ENCODE measurements around the gene GMDS. TPM values are rescaled to one million over a fixed set of nuclear protein-coding genes. Genes with fewer than 3 reads are reported as not detected.

The GMDS gene
- total and polyA plus RNA-seq, 2 experiments from 2014 or later, result 30.1 to 36.5 TPM

GRCh38 chr6:1949538-1949937, 295.9 kb downstream of the GMDS start:
- DNase-seq (ENCODE audit: low spot score), result no peak
- H3K36me3 Mint-ChIP-seq (ENCODE audit: low read depth), result no peaks in the 10 kb centered on the region
- Histone ChIP-seq H4K20me1 (replicated peaks; ENCODE audit: insufficient read depth) (no peaks in the 10 kb centered on the region), H3K9me2 (ENCODE audit: insufficient read depth) (no peaks in the 10 kb centered on the region), H3K79me2 (replicated peaks; ENCODE audit: insufficient read depth) (no peaks in the 10 kb centered on the region), H3K4me1 (ENCODE audit: insufficient read depth) (no peaks in the 10 kb centered on the region; the same call in 1 of the 2 replicates), H3K4me2 (no peak overlapping the region), H3F3A (replicated peaks; ENCODE audit: low read depth) (no peaks in the 10 kb centered on the region), H3K27me3 (ENCODE audit: insufficient read depth) (no peaks in the 10 kb centered on the region), H3K36me3 (ENCODE audit: insufficient read depth) (no peaks in the 10 kb centered on the region), H3K27ac (ENCODE audit: low read depth) (no peak overlapping the region), H3K4me3 (no peak overlapping the region), H2AFZ (no peak overlapping the region)
- peaks cover 18% of the 10 kb centered on the region for H3K4me1 Mint-ChIP-seq
- no peak overlapping the region for H3K27ac Mint-ChIP-seq
- peaks cover 1% of the 10 kb centered on the region for H3K27me3 Mint-ChIP-seq (ENCODE audit: insufficient read depth, low read depth, poor library complexity)
- no peak for ATAC-seq
- no peaks in the 10 kb centered on the region for H3K9me3 Mint-ChIP-seq
- H3K4me3 Mint-ChIP-seq, result no peak overlapping the region
- TF ChIP-seq EZH2phosphoT487 (IDR thresholded peaks at IDR 0.05; ENCODE audit: unreplicated experiment), result no peak
- TF ChIP-seq, protein P1, sequence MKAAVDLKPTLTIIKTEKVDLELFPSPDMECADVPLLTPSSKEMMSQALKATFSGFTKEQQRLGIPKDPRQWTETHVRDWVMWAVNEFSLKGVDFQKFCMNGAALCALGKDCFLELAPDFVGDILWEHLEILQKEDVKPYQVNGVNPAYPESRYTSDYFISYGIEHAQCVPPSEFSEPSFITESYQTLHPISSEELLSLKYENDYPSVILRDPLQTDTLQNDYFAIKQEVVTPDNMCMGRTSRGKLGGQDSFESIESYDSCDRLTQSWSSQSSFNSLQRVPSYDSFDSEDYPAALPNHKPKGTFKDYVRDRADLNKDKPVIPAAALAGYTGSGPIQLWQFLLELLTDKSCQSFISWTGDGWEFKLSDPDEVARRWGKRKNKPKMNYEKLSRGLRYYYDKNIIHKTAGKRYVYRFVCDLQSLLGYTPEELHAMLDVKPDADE (IDR thresholded peaks at IDR 0.05), result no peak
- TF ChIP-seq ZNF114 (CRISPR knock-in tag; IDR thresholded peaks at IDR 0.05), result no peak
- TF ChIP-seq, protein P2, sequence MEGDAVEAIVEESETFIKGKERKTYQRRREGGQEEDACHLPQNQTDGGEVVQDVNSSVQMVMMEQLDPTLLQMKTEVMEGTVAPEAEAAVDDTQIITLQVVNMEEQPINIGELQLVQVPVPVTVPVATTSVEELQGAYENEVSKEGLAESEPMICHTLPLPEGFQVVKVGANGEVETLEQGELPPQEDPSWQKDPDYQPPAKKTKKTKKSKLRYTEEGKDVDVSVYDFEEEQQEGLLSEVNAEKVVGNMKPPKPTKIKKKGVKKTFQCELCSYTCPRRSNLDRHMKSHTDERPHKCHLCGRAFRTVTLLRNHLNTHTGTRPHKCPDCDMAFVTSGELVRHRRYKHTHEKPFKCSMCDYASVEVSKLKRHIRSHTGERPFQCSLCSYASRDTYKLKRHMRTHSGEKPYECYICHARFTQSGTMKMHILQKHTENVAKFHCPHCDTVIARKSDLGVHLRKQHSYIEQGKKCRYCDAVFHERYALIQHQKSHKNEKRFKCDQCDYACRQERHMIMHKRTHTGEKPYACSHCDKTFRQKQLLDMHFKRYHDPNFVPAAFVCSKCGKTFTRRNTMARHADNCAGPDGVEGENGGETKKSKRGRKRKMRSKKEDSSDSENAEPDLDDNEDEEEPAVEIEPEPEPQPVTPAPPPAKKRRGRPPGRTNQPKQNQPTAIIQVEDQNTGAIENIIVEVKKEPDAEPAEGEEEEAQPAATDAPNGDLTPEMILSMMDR (conservative IDR thresholded peaks at IDR 0.05; ENCODE audit: low read depth in 2 of 2), result no peak
- TF ChIP-seq ZNF331 (CRISPR knock-in tag; IDR thresholded peaks at IDR 0.05; ENCODE audit: low read depth), result no peak
- no peak for TF ChIP-seq REST (IDR thresholded peaks at IDR 0.05; ENCODE audit: unreplicated experiment)
- no peak for TF ChIP-seq EZH2 (IDR thresholded peaks at IDR 0.05; ENCODE audit: low read depth, unreplicated experiment)
- no peak for TF ChIP-seq POLR2AphosphoS5 (IDR thresholded peaks at IDR 0.05; ENCODE audit: low read depth)
- TF ChIP-seq STAT1 (IDR thresholded peaks at IDR 0.05; ENCODE audit: unreplicated experiment), result no peak
- no peak for TF ChIP-seq NANOG (IDR thresholded peaks at IDR 0.05; ENCODE audit: borderline replicate concordance)
- no peak for TF ChIP-seq CREB1 (CRISPR knock-in tag; IDR thresholded peaks at IDR 0.05; ENCODE audit: low read depth)
- TF ChIP-seq, protein P3, sequence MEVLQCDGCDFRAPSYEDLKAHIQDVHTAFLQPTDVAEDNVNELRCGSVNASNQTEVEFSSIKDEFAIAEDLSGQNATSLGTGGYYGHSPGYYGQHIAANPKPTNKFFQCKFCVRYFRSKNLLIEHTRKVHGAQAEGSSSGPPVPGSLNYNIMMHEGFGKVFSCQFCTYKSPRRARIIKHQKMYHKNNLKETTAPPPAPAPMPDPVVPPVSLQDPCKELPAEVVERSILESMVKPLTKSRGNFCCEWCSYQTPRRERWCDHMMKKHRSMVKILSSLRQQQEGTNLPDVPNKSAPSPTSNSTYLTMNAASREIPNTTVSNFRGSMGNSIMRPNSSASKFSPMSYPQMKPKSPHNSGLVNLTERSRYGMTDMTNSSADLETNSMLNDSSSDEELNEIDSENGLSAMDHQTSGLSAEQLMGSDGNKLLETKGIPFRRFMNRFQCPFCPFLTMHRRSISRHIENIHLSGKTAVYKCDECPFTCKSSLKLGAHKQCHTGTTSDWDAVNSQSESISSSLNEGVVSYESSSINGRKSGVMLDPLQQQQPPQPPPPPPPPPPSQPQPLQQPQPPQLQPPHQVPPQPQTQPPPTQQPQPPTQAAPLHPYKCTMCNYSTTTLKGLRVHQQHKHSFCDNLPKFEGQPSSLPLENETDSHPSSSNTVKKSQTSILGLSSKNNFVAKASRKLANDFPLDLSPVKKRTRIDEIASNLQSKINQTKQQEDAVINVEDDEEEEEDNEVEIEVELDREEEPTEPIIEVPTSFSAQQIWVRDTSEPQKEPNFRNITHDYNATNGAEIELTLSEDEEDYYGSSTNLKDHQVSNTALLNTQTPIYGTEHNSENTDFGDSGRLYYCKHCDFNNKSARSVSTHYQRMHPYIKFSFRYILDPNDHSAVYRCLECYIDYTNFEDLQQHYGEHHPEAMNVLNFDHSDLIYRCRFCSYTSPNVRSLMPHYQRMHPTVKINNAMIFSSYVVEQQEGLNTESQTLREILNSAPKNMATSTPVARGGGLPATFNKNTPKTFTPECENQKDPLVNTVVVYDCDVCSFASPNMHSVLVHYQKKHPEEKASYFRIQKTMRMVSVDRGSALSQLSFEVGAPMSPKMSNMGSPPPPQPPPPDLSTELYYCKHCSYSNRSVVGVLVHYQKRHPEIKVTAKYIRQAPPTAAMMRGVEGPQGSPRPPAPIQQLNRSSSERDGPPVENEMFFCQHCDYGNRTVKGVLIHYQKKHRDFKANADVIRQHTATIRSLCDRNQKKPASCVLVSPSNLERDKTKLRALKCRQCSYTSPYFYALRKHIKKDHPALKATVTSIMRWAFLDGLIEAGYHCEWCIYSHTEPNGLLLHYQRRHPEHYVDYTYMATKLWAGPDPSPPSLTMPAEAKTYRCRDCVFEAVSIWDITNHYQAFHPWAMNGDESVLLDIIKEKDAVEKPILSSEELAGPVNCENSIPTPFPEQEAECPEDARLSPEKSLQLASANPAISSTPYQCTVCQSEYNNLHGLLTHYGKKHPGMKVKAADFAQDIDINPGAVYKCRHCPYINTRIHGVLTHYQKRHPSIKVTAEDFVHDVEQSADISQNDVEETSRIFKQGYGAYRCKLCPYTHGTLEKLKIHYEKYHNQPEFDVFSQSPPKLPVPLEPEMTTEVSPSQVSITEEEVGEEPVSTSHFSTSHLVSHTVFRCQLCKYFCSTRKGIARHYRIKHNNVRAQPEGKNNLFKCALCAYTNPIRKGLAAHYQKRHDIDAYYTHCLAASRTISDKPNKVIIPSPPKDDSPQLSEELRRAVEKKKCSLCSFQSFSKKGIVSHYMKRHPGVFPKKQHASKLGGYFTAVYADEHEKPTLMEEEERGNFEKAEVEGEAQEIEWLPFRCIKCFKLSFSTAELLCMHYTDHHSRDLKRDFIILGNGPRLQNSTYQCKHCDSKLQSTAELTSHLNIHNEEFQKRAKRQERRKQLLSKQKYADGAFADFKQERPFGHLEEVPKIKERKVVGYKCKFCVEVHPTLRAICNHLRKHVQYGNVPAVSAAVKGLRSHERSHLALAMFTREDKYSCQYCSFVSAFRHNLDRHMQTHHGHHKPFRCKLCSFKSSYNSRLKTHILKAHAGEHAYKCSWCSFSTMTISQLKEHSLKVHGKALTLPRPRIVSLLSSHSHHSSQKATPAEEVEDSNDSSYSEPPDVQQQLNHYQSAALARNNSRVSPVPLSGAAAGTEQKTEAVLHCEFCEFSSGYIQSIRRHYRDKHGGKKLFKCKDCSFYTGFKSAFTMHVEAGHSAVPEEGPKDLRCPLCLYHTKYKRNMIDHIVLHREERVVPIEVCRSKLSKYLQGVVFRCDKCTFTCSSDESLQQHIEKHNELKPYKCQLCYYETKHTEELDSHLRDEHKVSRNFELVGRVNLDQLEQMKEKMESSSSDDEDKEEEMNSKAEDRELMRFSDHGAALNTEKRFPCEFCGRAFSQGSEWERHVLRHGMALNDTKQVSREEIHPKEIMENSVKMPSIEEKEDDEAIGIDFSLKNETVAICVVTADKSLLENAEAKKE (CRISPR knock-in tag; IDR thresholded peaks at IDR 0.05), result no peak
- TF ChIP-seq JUNB (IDR thresholded peaks at IDR 0.05; ENCODE audit: unreplicated experiment), result no peak
